HepG2 (cell line): ENCODE results near the gene NECAB2. TPM values are rescaled to one million over a fixed set of nuclear protein-coding genes. Genes with fewer than 3 reads are reported as not detected.

Source experiments
- ATF5 ChIP-seq: sonication (generic); formaldehyde crosslinking; IDR thresholded peaks from 2 replicates; pipeline ENCODE4 v1.4.0; 2020; ENCODE audit warnings: mild to moderate bottlenecking, low read depth, missing genetic modification reagents
- DBP ChIP-seq: sonication (generic); formaldehyde crosslinking; IDR thresholded peaks from 2 replicates; pipeline ENCODE4 v1.4.0; 2020; ENCODE audit warnings: missing genetic modification reagents; ENCODE audit errors: not compliant biosample characterization
- GTF2F1 ChIP-seq: fragments of 150-350 bp; IDR thresholded peaks from 2 replicates; pipeline ENCODE4 v1.6.1; 2014; ENCODE audit warnings: low read length
- HINFP ChIP-seq: sonication (generic); formaldehyde crosslinking; IDR thresholded peaks from 2 replicates; pipeline ENCODE4 v1.4.0; 2020; ENCODE audit warnings: low read depth, mild to moderate bottlenecking, missing genetic modification reagents
- JUN ChIP-seq: sonication (generic); formaldehyde crosslinking; IDR thresholded peaks from 2 replicates; pipeline ENCODE4 v1.4.0; 2020; ENCODE audit warnings: mild to moderate bottlenecking, missing genetic modification reagents
- LBX2 ChIP-seq: sonication (generic); formaldehyde crosslinking; IDR thresholded peaks from 2 replicates; pipeline ENCODE4 v1.5.0; 2020; ENCODE audit warnings: missing genetic modification reagents, mild to moderate bottlenecking, borderline replicate concordance
- MIER3 ChIP-seq: IDR thresholded peaks from 2 replicates; pipeline ENCODE4 v1.6.1; 2016; ENCODE audit warnings: missing compliant biosample characterization, borderline replicate concordance
- NCOR1 ChIP-seq: fragments of 200-600 bp; sonication (generic); IDR thresholded peaks from 2 replicates; pipeline ENCODE4 v1.7.0; 2017; ENCODE audit warnings: antibody characterized with exemption, low read length, borderline replicate concordance
- SAP130 ChIP-seq: IDR thresholded peaks from 2 replicates; pipeline ENCODE4 v1.6.1; 2016; ENCODE audit warnings: low read depth
- TERF1 ChIP-seq: sonication (generic); formaldehyde crosslinking; IDR thresholded peaks from 2 replicates; pipeline ENCODE4 v1.8.0; 2022; ENCODE audit warnings: mild to moderate bottlenecking, missing genetic modification reagents, moderate library complexity
- ZNF205 ChIP-seq: IDR thresholded peaks from 2 replicates; pipeline ENCODE4 v1.6.1; 2018; ENCODE audit warnings: missing biosample characterization, missing genetic modification reagents
- ZNF280D ChIP-seq: sonication (generic); formaldehyde crosslinking; IDR thresholded peaks from 2 replicates; pipeline ENCODE4 v1.5.1; 2020; ENCODE audit warnings: mild to moderate bottlenecking, missing genetic modification reagents
- ZNF317 ChIP-seq: sonication (generic); formaldehyde crosslinking; IDR thresholded peaks from 2 replicates; pipeline ENCODE4 v1.5.0; 2020; ENCODE audit warnings: mild to moderate bottlenecking, missing genetic modification reagents
- ZNF329 ChIP-seq: sonication (generic); formaldehyde crosslinking; IDR thresholded peaks from 2 replicates; pipeline ENCODE4 v1.9.0; 2021; ENCODE audit warnings: low read depth, mild to moderate bottlenecking, missing genetic modification reagents
- ZNF431 ChIP-seq: sonication (generic); formaldehyde crosslinking; IDR thresholded peaks from 2 replicates; pipeline ENCODE4 v1.9.0; 2022; ENCODE audit warnings: missing genetic modification reagents, low read depth, mild to moderate bottlenecking, borderline replicate concordance
- ZNF740 ChIP-seq: sonication (generic); formaldehyde crosslinking; IDR thresholded peaks from 2 replicates; pipeline ENCODE4 v1.4.0; 2020; ENCODE audit warnings: missing genetic modification reagents
- ZNF761 ChIP-seq: sonication (generic); formaldehyde crosslinking; conservative IDR thresholded peaks from 2 replicates; pipeline ENCODE4 v1.4.0; 2020; ENCODE audit warnings: mild to moderate bottlenecking, missing genetic modification reagents
- ZNF879 ChIP-seq: sonication (generic); formaldehyde crosslinking; IDR thresholded peaks from 2 replicates; pipeline ENCODE4 v1.8.1; 2023; ENCODE audit warnings: missing genetic modification reagents
- ZSCAN12 ChIP-seq: sonication (generic); formaldehyde crosslinking; IDR thresholded peaks from 2 replicates; pipeline ENCODE4 v1.9.0; 2021; ENCODE audit warnings: mild to moderate bottlenecking, missing genetic modification reagents
- polyA plus RNA-seq, 8 experiments: library from polyadenylated mRNA; depleted of rRNA in 3 of 8; stranded (reverse) in 7 of 8; unstranded in 1 of 8; fragments of >200 nt; fragmentation: Illumina TruSeq in 4 of 8; extraction: Trizol in 4 of 8; gene quantifications; 2 replicates each; pipeline versions ENCODE4 v1.2.1 to v1.2.3, GENCODE V29; 2011 to 2016; ENCODE audit warnings: low read depth in 4 of 8, missing spikeins in 1 of 8, mixed read lengths in 1 of 8; ENCODE audit not compliant: insufficient read depth in 1 of 8
- total RNA-seq, 5 experiments: library from RNA; depleted of rRNA; stranded (reverse); fragments of >200 nt; fragmentation: Illumina TruSeq; extraction: Trizol; gene quantifications; 2 replicates each; pipeline ENCODE4 v1.2.3, GENCODE V29; 2016; ENCODE audit warnings: low read depth in 1 of 5

The NECAB2 gene
- total and polyA plus RNA-seq, 2 of the 13 experiments (the other 11 are each of a cell fraction or from before 2014, with no cell fraction given) = 0.21 to 0.49 TPM

GRCh38 chr16:83952940-83953795 is 14.9 kb upstream of the NECAB2 start, which contains the start of gene OSGIN1 (continued):
- TF ChIP-seq DBP (no peak), ZNF879 (CRISPR knock-in tag) (no peak), LBX2 (CRISPR knock-in tag) (peak; percentile 21; the same call in 1 of the 2 replicates), ZNF329 (CRISPR knock-in tag) (no peak; the same call in 1 of the 2 replicates), MIER3 (peak; percentile 69; the same call in 1 of the 2 replicates), ZSCAN12 (CRISPR knock-in tag) (0 out of 2 replicates have a peak, but pooled peaks have one; percentile 45), GTF2F1 (peak; percentile 69; the same call in 1 of the 2 replicates), ZNF740 (CRISPR knock-in tag) (peak; percentile 85; the same call in 1 of the 2 replicates), TERF1 (CRISPR knock-in tag) (no peak), ZNF761 (peak; percentile 62), ATF5 (CRISPR knock-in tag) (no peak), SAP130 (CRISPR knock-in tag) (peak; percentile 95), ZNF431 (CRISPR knock-in tag) (no peak; the same call in 1 of the 2 replicates), ZNF280D (peak; percentile 42; the same call in 1 of the 2 replicates), ZNF317 (CRISPR knock-in tag) (peak; percentile 38; the same call in 1 of the 2 replicates), ZNF205 (CRISPR knock-in tag) (peak; percentile 37), JUN (CRISPR knock-in tag) (peak; percentile 63; the same call in 1 of the 2 replicates), NCOR1 (peak; percentile 63; the same call in 1 of the 2 replicates), HINFP (CRISPR knock-in tag) (no peak)
